ENCODE measurements around the gene MLC1.

MLC1 gene

GRCh38 chr22:50058061-50058905, 26.9 kb downstream of the MLC1 start, which contains the start of gene TTLL8:
TTLL8 (minus strand) TSS chr22:50058298.
- DNase-seq (ENCODE audit: low read depth), result no peak

GRCh38 chr22:50057278-50058060, 27.8 kb downstream of the MLC1 start:
- DNase-seq (ENCODE audit: low read depth), result no peak

- DNase-seq (ENCODE audit: low read depth), result no peak
Measured at GRCh38 chr22:50056214-50056972, 28.8 kb downstream of the MLC1 start.

- DNase-seq (ENCODE audit: low read depth), result no peak
Measured at GRCh38 chr22:50053861-50054260, 31.4 kb downstream of the MLC1 start.

GRCh38 chr22:50051930-50052329, 33.3 kb downstream of the MLC1 start:
- no peak for DNase-seq (ENCODE audit: low read depth)

- DNase-seq (ENCODE audit: low read depth), result no peak
Measured at GRCh38 chr22:50049299-50050195, 35.7 kb downstream of the MLC1 start.

- no peak for DNase-seq (ENCODE audit: low read depth)
Measured at GRCh38 chr22:50048836-50049235, 36.4 kb downstream of the MLC1 start.

- no peak for DNase-seq (ENCODE audit: low read depth)
Measured at GRCh38 chr22:50048061-50048765, 37.0 kb downstream of the MLC1 start.

GRCh38 chr22:50047346-50047745, 37.9 kb downstream of the MLC1 start:
- DNase-seq (ENCODE audit: low read depth), result no peak

GRCh38 chr22:50046481-50047245, 38.6 kb downstream of the MLC1 start:
- DNase-seq (ENCODE audit: low read depth), result no peak

GRCh38 chr22:50046019-50046415, 39.2 kb downstream of the MLC1 start:
- DNase-seq (ENCODE audit: low read depth), result no peak

GRCh38 chr22:50045211-50046018, 39.8 kb downstream of the MLC1 start:
- no peak for DNase-seq (ENCODE audit: low read depth)

- DNase-seq (ENCODE audit: low read depth), result no peak
Measured at GRCh38 chr22:50044485-50045118, 40.6 kb downstream of the MLC1 start.

GRCh38 chr22:50041361-50042065, 43.7 kb downstream of the MLC1 start:
- no peak for DNase-seq (ENCODE audit: low read depth)

- no peak for DNase-seq (ENCODE audit: low read depth)
Measured at GRCh38 chr22:50040717-50041116, 44.5 kb downstream of the MLC1 start.

GRCh38 chr22:50039669-50040443, 45.4 kb downstream of the MLC1 start:
- DNase-seq (ENCODE audit: low read depth), result no peak
